Endothelial cell of umbilical vein (primary cell): ENCODE data around the gene FAM200C. TPM values are rescaled to one million over a fixed set of nuclear protein-coding genes. Genes with fewer than 3 reads are reported as not detected.
A peak's percentile ranks its signal among the peaks of the same experiment; 100 is the strongest.

ENCODE experiments used
- BruUV-seq: library from RNA; stranded (reverse); fragments of 400-500 nt; replicated peaks from 2 replicates; lab custom pipeline; 2021; lab: Mats Ljungman, UMichigan
- CTCF ChIA-PET: fragments of 300-600, 350-600 bp; sonication (Branson Sonifier 250); formaldehyde crosslinking; loops from one replicate; lab custom pipeline; 2021; ENCODE audit warnings: antibody characterized with exemption, inconsistent platforms; lab: Charles Lee
- POLR2A ChIA-PET: fragments of 300-600, 350-600 bp; sonication (Branson Sonifier 250); formaldehyde crosslinking; loops from one replicate; lab custom pipeline; 2021; ENCODE audit warnings: antibody characterized with exemption, inconsistent platforms; lab: Charles Lee
- DNase-seq: peaks from one replicate; pipeline ENCODE4 v3.0.0-alpha.2; 2011; ENCODE audit warnings: low read depth, low spot score
- FAIRE-seq: peaks from 2 replicates; lab custom pipeline; 2011; peaks lifted over from hg19 to GRCh38; lab: Jason Lieb, UNC
- H2AFZ ChIP-seq: 2 replicates; pipeline ENCODE4 v1.6.0; 2012; ENCODE audit warnings: low read depth, low read length, control low read depth, inconsistent platforms
- H3K27ac ChIP-seq: 2 replicates; pipeline ENCODE4 v1.5.1; 2011; ENCODE audit warnings: low read depth, mild to moderate bottlenecking, control low read depth, low read length, moderate library complexity; ENCODE audit not compliant: insufficient read depth
- H3K27me3 ChIP-seq, 2 experiments: 2 replicates each; pipeline versions ENCODE4 v1.6.0 to v1.6.1; 2011; ENCODE audit warnings: low read length in 2 of 2, mixed read lengths in 1 of 2; ENCODE audit not compliant: control insufficient read depth in 2 of 2, insufficient read depth in 2 of 2
- H3K36me3 ChIP-seq, 2 experiments: 2 replicates in 1 of 2; 3 replicates in 1 of 2; pipeline ENCODE4 v1.5.1; 2011; ENCODE audit warnings: low read length in 2 of 2, mild to moderate bottlenecking in 1 of 2, moderate library complexity in 1 of 2; ENCODE audit not compliant: control insufficient read depth in 2 of 2, insufficient read depth in 2 of 2; ENCODE audit errors: extremely low read depth in 1 of 2
- H3K4me1 ChIP-seq: 3 replicates; pipeline ENCODE4 v1.5.1; 2011; ENCODE audit warnings: mild to moderate bottlenecking, low read length; ENCODE audit not compliant: control insufficient read depth, insufficient read depth; ENCODE audit errors: extremely low read depth
- H3K4me2 ChIP-seq: 2 replicates; pipeline ENCODE4 v1.6.1; 2011; ENCODE audit warnings: low read length, control low read depth, mixed read lengths; ENCODE audit not compliant: insufficient read depth
- H3K4me3 ChIP-seq, 3 experiments: fragments of 200-600 bp in 1 of 3; sonication (generic), shearing (Covaris generic) in 1 of 3; replicated peaks in 1 of 3; 2 replicates each; pipeline ENCODE4 v1.5.1; 2011 to 2016; ENCODE audit warnings: control low read depth in 3 of 3, low read length in 3 of 3, mild to moderate bottlenecking in 2 of 3, inconsistent platforms in 1 of 3, low read depth in 1 of 3, moderate library complexity in 1 of 3; ENCODE audit not compliant: insufficient read depth in 1 of 3
- H3K79me2 ChIP-seq: 2 replicates; pipeline ENCODE4 v1.6.0; 2012; ENCODE audit warnings: low read length, inconsistent platforms; ENCODE audit not compliant: control insufficient read depth, insufficient read depth
- H3K9ac ChIP-seq: replicated peaks from 2 replicates; pipeline ENCODE3; 2011; ENCODE audit warnings: low read length, control low read depth; ENCODE audit not compliant: insufficient read depth; ENCODE audit errors: extremely low read depth
- H3K9me1 ChIP-seq: replicated peaks from 3 replicates; pipeline ENCODE4 v1.6.0; 2011; ENCODE audit warnings: mild to moderate bottlenecking, low read length; ENCODE audit not compliant: control insufficient read depth, insufficient read depth; ENCODE audit errors: extremely low read depth
- H3K9me3 ChIP-seq: replicated peaks from 2 replicates; pipeline ENCODE4 v1.5.1; 2012; ENCODE audit warnings: low read length, inconsistent platforms; ENCODE audit not compliant: control insufficient read depth, insufficient read depth
- H4K20me1 ChIP-seq: replicated peaks from 2 replicates; pipeline ENCODE3; 2011; ENCODE audit warnings: mild to moderate bottlenecking, low read length; ENCODE audit not compliant: control insufficient read depth, insufficient read depth; ENCODE audit errors: extremely low read depth
- CTCF ChIP-seq, 2 donors: IDR thresholded peaks; 1 replicate in 1 of 2; 2 replicates in 1 of 2; pipeline ENCODE4 v1.5.1; 2011; ENCODE audit warnings: low read length in 2 of 2, mild to moderate bottlenecking in 2 of 2, moderate library complexity in 2 of 2, control low read depth in 1 of 2, inconsistent platforms in 1 of 2, low read depth in 1 of 2; ENCODE audit not compliant: insufficient read depth in 1 of 2; ENCODE audit errors: extremely low read depth in 1 of 2
- MAX ChIP-seq: IDR thresholded peaks from 2 replicates; pipeline ENCODE4 v1.6.1; 2011; ENCODE audit not compliant: insufficient read depth, insufficient read length
- POLR2AphosphoS5 ChIP-seq: IDR thresholded peaks from 2 replicates; pipeline ENCODE4 v1.6.1; 2012; ENCODE audit warnings: low read depth, mild to moderate bottlenecking, control low read depth, low read length, moderate library complexity; ENCODE audit not compliant: insufficient read depth
- dilution Hi-C: fragments of 300-500 bp; cut with MboI; formaldehyde crosslinking; loops from one replicate; pipeline ENCODE4 v1.15.0; 2019; ENCODE audit warnings: low sequenced_read_pairs; ENCODE audit not compliant: extremely low pct_ligation_motif_present
- intact Hi-C: fragments of 100-400 bp; cut with micrococcal nuclease; formaldehyde crosslinking; loops from one replicate; pipeline ENCODE4 v1.10.0; 2022
- polyA plus RNA-seq, 4 experiments: library from polyadenylated mRNA; depleted of rRNA in 3 of 4; stranded (reverse) in 3 of 4; unstranded in 1 of 4; fragments of >200 nt; gene quantifications; 2 replicates each; pipeline versions ENCODE4 v1.2.1 to v1.2.3, GENCODE V29; 2011 to 2012; ENCODE audit warnings: missing spikeins in 1 of 4
- total RNA-seq: library from RNA; stranded (reverse); gene quantifications from 2 replicates; pipeline ENCODE4 v1.2.3, GENCODE V29; 2021

Gene FAM200C
- total and polyA plus RNA-seq, 2 donors (not counting 3 experiments of a cell fraction or from before 2014, with no cell fraction given) = 0.76 to 2.7 TPM

GRCh38 chr5:160439205-160439600, 39.3 kb upstream of the FAM200C start:
- H3K4me1 ChIP-seq = peaks cover 10% of the 10 kb centered on the region
- ChIA-PET CTCF (interaction anchor here (0.6 to 4.0 kb wide), 24 partner anchors 9 to 1402 kb away, joined by 3 to 117 read pairs (median 8); partner anchors contain the start of genes PTTG1 and SLU7), POLR2A (no interaction called here)
- H2AFZ ChIP-seq = peak overlapping the region; percentile 69
- no peak overlapping the region for H3K27ac ChIP-seq
- H3K9me1 ChIP-seq = no peaks in the 10 kb centered on the region
- DNase-seq = peak; percentile 91
- TF ChIP-seq MAX (no peak), POLR2AphosphoS5 (no peak), CTCF (IDR thresholded peaks at IDR 0.05; ENCODE audit: extremely low read depth in 1 of 2, insufficient read depth in 1 of 2, low read depth in 1 of 2, low read length in 2 of 2) (peak; percentile 86 to 90)
- peaks cover 0 to 6% of the 10 kb centered on the region in 2 experiments for H3K27me3 ChIP-seq
- H3K4me3 ChIP-seq = peak overlapping the region in 2 of 3 experiments; percentile 30 to 34
- H3K9me3 ChIP-seq = no peaks in the 10 kb centered on the region
- FAIRE-seq = no peak
- H3K4me2 ChIP-seq = peak overlapping the region; percentile 83
- no peaks in the 10 kb centered on the region for H3K36me3 ChIP-seq
- dilution Hi-C loops (no loop called here), intact Hi-C loops (loop anchor here (1.0 to 5.0 kb wide), 5 partner anchors 11 to 1108 kb away; partner anchors contain the start of gene GABRB2)
- H3K9ac ChIP-seq = peak overlapping the region; percentile 33
- no peaks in the 10 kb centered on the region for H4K20me1 ChIP-seq
- H3K79me2 ChIP-seq = no peaks in the 10 kb centered on the region
- BruUV-seq = no TSS peak
